Measurements from ENCODE around the gene C5. TPM values are rescaled to one million over a fixed set of nuclear protein-coding genes. Genes with fewer than 3 reads are reported as not detected.

C5 gene
- total RNA-seq, 2 donors from 2014 or later: 3.5 to 11.1 TPM

GRCh38 chr9:121024237-121024636 is 25.8 kb downstream of the C5 start:
- H3K4me1 ChIP-seq (replicated peaks): no peaks in the 10 kb centered on the region
- H3K4me3 ChIP-seq: no peak overlapping the region
- H3K27ac ChIP-seq: no peak overlapping the region
- intact Hi-C loops (cut with DNase I): no loop called here
- WGBS: no CpG with 5 or more reads among the region's 2 CpGs
- no peaks in the 10 kb centered on the region for H3K27me3 ChIP-seq (replicated peaks; ENCODE audit: insufficient read depth)
- TF ChIP-seq POLR2A (IDR thresholded peaks at IDR 0.05) (no peak), POLR2AphosphoS5 (IDR thresholded peaks at IDR 0.05) (no peak)
- TF ChIP-seq, protein P1, sequence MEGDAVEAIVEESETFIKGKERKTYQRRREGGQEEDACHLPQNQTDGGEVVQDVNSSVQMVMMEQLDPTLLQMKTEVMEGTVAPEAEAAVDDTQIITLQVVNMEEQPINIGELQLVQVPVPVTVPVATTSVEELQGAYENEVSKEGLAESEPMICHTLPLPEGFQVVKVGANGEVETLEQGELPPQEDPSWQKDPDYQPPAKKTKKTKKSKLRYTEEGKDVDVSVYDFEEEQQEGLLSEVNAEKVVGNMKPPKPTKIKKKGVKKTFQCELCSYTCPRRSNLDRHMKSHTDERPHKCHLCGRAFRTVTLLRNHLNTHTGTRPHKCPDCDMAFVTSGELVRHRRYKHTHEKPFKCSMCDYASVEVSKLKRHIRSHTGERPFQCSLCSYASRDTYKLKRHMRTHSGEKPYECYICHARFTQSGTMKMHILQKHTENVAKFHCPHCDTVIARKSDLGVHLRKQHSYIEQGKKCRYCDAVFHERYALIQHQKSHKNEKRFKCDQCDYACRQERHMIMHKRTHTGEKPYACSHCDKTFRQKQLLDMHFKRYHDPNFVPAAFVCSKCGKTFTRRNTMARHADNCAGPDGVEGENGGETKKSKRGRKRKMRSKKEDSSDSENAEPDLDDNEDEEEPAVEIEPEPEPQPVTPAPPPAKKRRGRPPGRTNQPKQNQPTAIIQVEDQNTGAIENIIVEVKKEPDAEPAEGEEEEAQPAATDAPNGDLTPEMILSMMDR (IDR thresholded peaks at IDR 0.05): no peak
- DNase-seq (ENCODE audit: low spot score): no peak
- no peaks in the 10 kb centered on the region for H3K36me3 ChIP-seq
- no peaks in the 10 kb centered on the region for H3K9me3 ChIP-seq

GRCh38 chr9:121023064-121023463 is 27.0 kb downstream of the C5 start:
- DNase-seq (ENCODE audit: low spot score): no peak
- H3K27me3 ChIP-seq (replicated peaks; ENCODE audit: insufficient read depth): no peaks in the 10 kb centered on the region
- intact Hi-C loops (cut with DNase I): no loop called here
- 84% methylated on average over 1 of the region's 1 CpG for WGBS
- no peak overlapping the region for H3K27ac ChIP-seq
- H3K9me3 ChIP-seq: no peaks in the 10 kb centered on the region
- no peaks in the 10 kb centered on the region for H3K4me1 ChIP-seq (replicated peaks)
- H3K36me3 ChIP-seq: no peaks in the 10 kb centered on the region
- no peak for TF ChIP-seq POLR2AphosphoS5 (IDR thresholded peaks at IDR 0.05)
- TF ChIP-seq POLR2A (IDR thresholded peaks at IDR 0.05): no peak
- TF ChIP-seq, protein P1 (IDR thresholded peaks at IDR 0.05): no peak
- no peak overlapping the region for H3K4me3 ChIP-seq

DNA sequence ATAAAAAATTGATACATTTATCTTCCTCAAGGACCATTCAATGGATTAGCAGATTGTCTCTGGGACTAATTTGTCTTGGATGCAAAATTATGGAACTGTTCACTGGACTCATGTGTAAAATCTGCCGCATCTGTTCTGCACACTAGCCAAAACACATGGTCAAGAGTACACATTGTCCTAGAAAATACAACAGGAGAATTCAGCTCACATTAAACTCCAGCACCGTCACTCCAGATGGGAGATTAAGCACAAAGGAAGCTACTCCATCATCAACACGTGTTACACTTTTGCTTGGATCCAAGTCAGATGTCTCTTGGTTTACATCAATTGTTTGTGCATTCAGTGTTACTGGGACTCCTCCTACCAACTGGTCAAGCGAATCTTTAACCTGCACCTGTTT is 28.8 kb downstream of the C5 start:
- no peaks in the 10 kb centered on the region for H3K9me3 ChIP-seq
- no peaks in the 10 kb centered on the region for H3K4me1 ChIP-seq (replicated peaks)
- TF ChIP-seq POLR2AphosphoS5 (IDR thresholded peaks at IDR 0.05) (peak; percentile 70), POLR2A (IDR thresholded peaks at IDR 0.05) (no peak)
- TF ChIP-seq, protein P1 (IDR thresholded peaks at IDR 0.05): no peak
- H3K36me3 ChIP-seq: no peaks in the 10 kb centered on the region
- DNase-seq (ENCODE audit: low spot score): no peak
- intact Hi-C loops (cut with DNase I): no loop called here
- H3K4me3 ChIP-seq: no peak overlapping the region
- 46% methylated on average over 4 of the region's 4 CpGs for WGBS
- H3K27ac ChIP-seq: no peak overlapping the region
- H3K27me3 ChIP-seq (replicated peaks; ENCODE audit: insufficient read depth): no peaks in the 10 kb centered on the region

- no peaks in the 10 kb centered on the region for H3K9me3 ChIP-seq
- no peaks in the 10 kb centered on the region for H3K27me3 ChIP-seq (replicated peaks; ENCODE audit: insufficient read depth)
- H3K36me3 ChIP-seq: no peaks in the 10 kb centered on the region
- no peak overlapping the region for H3K4me3 ChIP-seq
- no peak overlapping the region for H3K27ac ChIP-seq
- no peak for TF ChIP-seq POLR2A (IDR thresholded peaks at IDR 0.05)
- TF ChIP-seq POLR2AphosphoS5 (IDR thresholded peaks at IDR 0.05): no peak
- TF ChIP-seq, protein P1 (IDR thresholded peaks at IDR 0.05): no peak
- no peaks in the 10 kb centered on the region for H3K4me1 ChIP-seq (replicated peaks)
- intact Hi-C loops (cut with DNase I): no loop called here
- 74% methylated on average over 5 of the region's 5 CpGs for WGBS
- no peak for DNase-seq (ENCODE audit: low spot score)
Measured at GRCh38 chr9:121019273-121019672, 30.8 kb downstream of the C5 start.

DNA sequence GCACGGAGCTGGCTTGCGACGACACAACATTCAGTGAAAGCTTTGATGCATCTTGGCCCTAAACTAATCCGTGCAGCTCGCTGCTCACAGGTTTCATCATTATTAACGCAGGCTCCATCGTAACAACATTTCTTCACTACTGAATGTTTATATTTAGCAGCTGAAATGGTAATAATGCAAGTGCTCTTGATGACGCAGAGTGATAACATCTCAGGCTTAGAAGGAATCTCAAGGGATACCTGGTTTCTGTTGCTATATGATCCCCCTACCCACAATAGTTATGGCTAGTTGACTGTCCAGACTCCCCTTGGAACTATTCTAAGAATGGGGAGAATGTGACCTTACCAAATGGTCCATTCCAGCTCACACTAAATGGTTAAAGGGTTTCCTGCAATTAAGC is 36.2 kb downstream of the C5 start:
- DNase-seq (ENCODE audit: low spot score): no peak
- Histone ChIP-seq H3K4me1 (replicated peaks) (no peaks in the 10 kb centered on the region), H3K27me3 (replicated peaks; ENCODE audit: insufficient read depth) (no peaks in the 10 kb centered on the region), H3K9me3 (no peaks in the 10 kb centered on the region), H3K36me3 (no peaks in the 10 kb centered on the region), H3K4me3 (no peak overlapping the region), H3K27ac (no peak overlapping the region)
- WGBS: 80% methylated on average over 8 of the region's 8 CpGs
- intact Hi-C loops (cut with DNase I): no loop called here
- no peak for TF ChIP-seq POLR2AphosphoS5 (IDR thresholded peaks at IDR 0.05)
- no peak for TF ChIP-seq POLR2A (IDR thresholded peaks at IDR 0.05)
- TF ChIP-seq, protein P1 (IDR thresholded peaks at IDR 0.05): no peak
